IMR-90 (cell line): ENCODE measurements around the gene SLC39A11. TPM values are rescaled to one million over a fixed set of nuclear protein-coding genes. Genes with fewer than 3 reads are reported as not detected.

Experiments
- ATAC-seq: fragments of 200-7000 bp; cut with Tn5 transposase; 2 replicates; pipeline ENCODE4 v1.9.1; 2020; ENCODE audit warnings: low read depth, mild to moderate bottlenecking, moderate library complexity
- BruUV-seq: library from RNA; stranded (reverse); fragments of 400-500 nt; replicated peaks from 2 replicates; lab custom pipeline; 2021; lab: Mats Ljungman, UMichigan
- CTCF ChIA-PET: fragments of 300-600 bp; formaldehyde crosslinking; extraction: SDS; loops from one replicate; lab custom pipeline; 2021; ENCODE audit warnings: antibody characterized with exemption; lab: Yijun Ruan, JAX
- POLR2A ChIA-PET: fragments of 300-600 bp; sonication (Branson Sonifier 250); formaldehyde crosslinking; loops from one replicate; lab custom pipeline; 2022; ENCODE audit warnings: antibody characterized with exemption; ENCODE audit not compliant: unreplicated experiment; lab: Charles Lee
- DNase-seq: peaks from one replicate; pipeline ENCODE4 v3.0.0; 2013
- H2AFZ ChIP-seq: replicated peaks from 2 replicates; pipeline ENCODE3; 2013; ENCODE audit warnings: low read length, mild to moderate bottlenecking; ENCODE audit not compliant: poor library complexity
- H2AK5ac ChIP-seq: 2 replicates; pipeline ENCODE4 v1.6.1; 2013; ENCODE audit warnings: low read depth, low read length, inconsistent platforms
- H2AK9ac ChIP-seq: replicated peaks from 2 replicates; pipeline ENCODE3; 2013; ENCODE audit warnings: mild to moderate bottlenecking, low read depth, low read length, moderate library complexity; ENCODE audit not compliant: poor library complexity
- H2BK120ac ChIP-seq: 2 replicates; pipeline ENCODE4 v1.6.1; 2013; ENCODE audit warnings: low read depth, low read length, inconsistent platforms
- H2BK15ac ChIP-seq: 3 replicates; pipeline ENCODE4 v1.6.1; 2013; ENCODE audit warnings: low read depth, low read length, inconsistent platforms
- H2BK20ac ChIP-seq: 2 replicates; pipeline ENCODE4 v1.6.1; 2013; ENCODE audit warnings: low read depth, mild to moderate bottlenecking, inconsistent platforms, low read length, moderate library complexity
- H2BK5ac ChIP-seq: 2 replicates; pipeline ENCODE4 v1.6.1; 2013; ENCODE audit warnings: mild to moderate bottlenecking, low read depth, low read length, inconsistent platforms; ENCODE audit not compliant: poor library complexity, severe bottlenecking
- H3K14ac ChIP-seq: replicated peaks from 2 replicates; pipeline ENCODE4 v1.6.1; 2013; ENCODE audit warnings: low read depth, low read length, inconsistent platforms
- H3K18ac ChIP-seq: 2 replicates; pipeline ENCODE4 v1.6.1; 2013; ENCODE audit warnings: low read depth, low read length, control low read depth
- H3K23ac ChIP-seq: 2 replicates; pipeline ENCODE4 v1.6.1; 2013; ENCODE audit warnings: low read depth, low read length, inconsistent platforms
- H3K27ac ChIP-seq: 2 replicates; pipeline ENCODE4 v1.5.1; 2013; ENCODE audit warnings: mild to moderate bottlenecking, control low read depth, low read length; ENCODE audit not compliant: insufficient read depth
- H3K27me3 ChIP-seq: 2 replicates; pipeline ENCODE4 v1.6.1; 2013; ENCODE audit warnings: low read length; ENCODE audit not compliant: control insufficient read depth, insufficient read depth
- H3K36me3 ChIP-seq: 2 replicates; pipeline ENCODE4 v1.6.1; 2013; ENCODE audit warnings: low read length, mixed read lengths; ENCODE audit not compliant: control insufficient read depth, insufficient read depth
- H3K4ac ChIP-seq: 2 replicates; pipeline ENCODE4 v1.6.1; 2013; ENCODE audit warnings: low read depth, low read length, inconsistent platforms
- H3K4me1 ChIP-seq: 2 replicates; pipeline ENCODE4 v1.6.1; 2013; ENCODE audit warnings: low read length, mixed read lengths; ENCODE audit not compliant: control insufficient read depth, insufficient read depth
- H3K4me2 ChIP-seq: 2 replicates; pipeline ENCODE4 v1.6.1; 2013; ENCODE audit warnings: low read depth, mild to moderate bottlenecking, control low read depth, low read length, moderate library complexity
- H3K4me3 ChIP-seq: 2 replicates; pipeline ENCODE4 v1.5.1; 2013; ENCODE audit warnings: low read depth, mild to moderate bottlenecking, control low read depth, low read length, moderate library complexity; ENCODE audit not compliant: insufficient read depth
- H3K56ac ChIP-seq: 2 replicates; pipeline ENCODE4 v1.6.1; 2013; ENCODE audit warnings: low read length, inconsistent platforms; ENCODE audit not compliant: insufficient read depth; ENCODE audit errors: extremely low read depth
- H3K79me1 ChIP-seq, 2 experiments: 2 replicates each; pipeline ENCODE4 v1.6.1; 2013; ENCODE audit warnings: low read length in 2 of 2, inconsistent platforms in 1 of 2, low read depth in 1 of 2
- H3K9ac ChIP-seq: 2 replicates; pipeline ENCODE4 v1.6.1; 2013; ENCODE audit warnings: low read depth, low read length, control low read depth
- H3K9me1 ChIP-seq: 2 replicates; pipeline ENCODE4 v1.6.1; 2013; ENCODE audit warnings: low read length, inconsistent platforms; ENCODE audit not compliant: insufficient read depth
- H3K9me3 ChIP-seq: 2 replicates; pipeline ENCODE4 v1.6.1; 2013; ENCODE audit warnings: low read length; ENCODE audit not compliant: control insufficient read depth, insufficient read depth
- H4K20me1 ChIP-seq: 2 replicates; pipeline ENCODE4 v1.6.1; 2013; ENCODE audit warnings: low read length, inconsistent platforms; ENCODE audit not compliant: insufficient read depth
- H4K5ac ChIP-seq: 2 replicates; pipeline ENCODE4 v1.6.1; 2013; ENCODE audit warnings: mild to moderate bottlenecking, low read depth, low read length, control low read depth
- H4K8ac ChIP-seq, 2 experiments: 2 replicates each; pipeline ENCODE4 v1.6.1; 2013; ENCODE audit warnings: low read depth in 2 of 2, low read length in 2 of 2, control low read depth in 1 of 2, inconsistent platforms in 1 of 2
- H4K91ac ChIP-seq: 2 replicates; pipeline ENCODE4 v1.6.1; 2013; ENCODE audit warnings: low read depth, low read length, inconsistent platforms; ENCODE audit not compliant: insufficient read depth
- MAZ ChIP-seq: IDR thresholded peaks from 2 replicates; pipeline ENCODE4 v1.6.1; 2012; ENCODE audit warnings: low read depth, mild to moderate bottlenecking, low read length, improper control_type of control experiment, moderate library complexity, borderline replicate concordance
- MXI1 ChIP-seq: IDR thresholded peaks from 2 replicates; pipeline ENCODE4 v1.6.1; 2012; ENCODE audit warnings: low read depth, mild to moderate bottlenecking, low read length, moderate library complexity, borderline replicate concordance
- RCOR1 ChIP-seq: IDR thresholded peaks from 2 replicates; pipeline ENCODE4 v1.6.1; 2012; ENCODE audit warnings: mild to moderate bottlenecking, low read length, improper control_type of control experiment; ENCODE audit not compliant: insufficient replicate concordance
- SMC3 ChIP-seq: fragments of 150-350 bp; IDR thresholded peaks from 2 replicates; pipeline ENCODE4 v1.6.1; 2016; ENCODE audit warnings: low read depth, mild to moderate bottlenecking, antibody characterized with exemption, low read length, moderate library complexity
- WGBS, 2 experiments: methylation state at CpG; one replicate each; pipeline versions ENCODE4 v1.1.5 to v1.1.7; 2013; ENCODE audit warnings: missing lambda C conversion rate in 2 of 2; ENCODE audit not compliant: insufficient read length in 1 of 2; ENCODE audit errors: extremely low coverage in 2 of 2; 5-methylcytosine and 5-hydroxymethylcytosine counted together
- dilution Hi-C: fragments of 300-500 bp; cut with HindIII; formaldehyde crosslinking; loops from one replicate; pipeline ENCODE4 v1.14.3; 2018; ENCODE audit warnings: low sequenced_read_pairs; ENCODE audit not compliant: unreplicated experiment
- in situ Hi-C: fragments of 300-500 bp; cut with MboI; formaldehyde crosslinking; loops from 3 replicates; pipeline ENCODE4 v1.14.3; 2019; ENCODE audit warnings: low sequenced_read_pairs, inconsistent platforms, mixed read lengths
- intact Hi-C: fragments of 100-400 bp; cut with micrococcal nuclease; formaldehyde crosslinking; loops from 2 replicates; pipeline ENCODE4 v1.10.0; 2022
- polyA plus RNA-seq, 3 experiments: library from polyadenylated mRNA; depleted of rRNA; stranded (reverse); fragments of >200 nt; gene quantifications; 2 replicates each; pipeline ENCODE4 v1.2.3, GENCODE V29; 2012; ENCODE audit warnings: low replicate concordance in 1 of 3
- total RNA-seq: library from RNA; depleted of rRNA; stranded (reverse); fragments of >200 nt; gene quantifications from 2 replicates; pipeline ENCODE4 v1.2.3, GENCODE V29; 2012
- TF ChIP-seq, protein P1 (sequence below): fragments of 150-350 bp; IDR thresholded peaks from 2 replicates; pipeline ENCODE4 v1.6.1; 2016; ENCODE audit warnings: low read depth, mild to moderate bottlenecking, low read length, moderate library complexity, borderline replicate concordance

Gene SLC39A11
- total and polyA plus RNA-seq, 2 of the 4 experiments (the other 2 are of a cell fraction), result 8.8 to 14.3 TPM

- Histone ChIP-seq H2AK9ac (no peak overlapping the region), H4K91ac (no peak overlapping the region), H2BK120ac (no peak overlapping the region), H2AFZ (no peak overlapping the region), H3K18ac (no peak overlapping the region), H2AK5ac (no peak overlapping the region), H3K56ac (no peak overlapping the region), H3K4me1 (no peaks in the 10 kb centered on the region; the same call in 1 of the 2 replicates), H4K8ac (no peak overlapping the region), H3K79me1 (no peaks in the 10 kb centered on the region), H3K9ac (no peak overlapping the region), H3K23ac (no peak overlapping the region), H3K14ac (no peak overlapping the region), H2BK5ac (no peak overlapping the region), H3K4me2 (no peak overlapping the region), H3K9me1 (no peaks in the 10 kb centered on the region), H3K4ac (no peak overlapping the region), H3K9me3 (peaks cover 3% of the 10 kb centered on the region; the same call in 1 of the 2 replicates), H3K36me3 (no peaks in the 10 kb centered on the region), H2BK15ac (no peak overlapping the region), H3K27me3 (no peaks in the 10 kb centered on the region), H3K4me3 (no peak overlapping the region), H4K5ac (no peak overlapping the region), H3K27ac (no peak overlapping the region), H4K20me1 (no peaks in the 10 kb centered on the region), H2BK20ac (no peak overlapping the region)
- ATAC-seq (no peak), DNase-seq (no peak)
- in situ Hi-C loops, result no loop called here
- intact Hi-C loops, result no loop called here
- CTCF ChIA-PET, result no interaction called here
- POLR2A ChIA-PET, result no interaction called here
- no TSS peak for BruUV-seq
- dilution Hi-C loops, result no loop called here
- TF ChIP-seq RCOR1 (no peak), MXI1 (no peak), MAZ (no peak), SMC3 (no peak)
- TF ChIP-seq, protein P1, sequence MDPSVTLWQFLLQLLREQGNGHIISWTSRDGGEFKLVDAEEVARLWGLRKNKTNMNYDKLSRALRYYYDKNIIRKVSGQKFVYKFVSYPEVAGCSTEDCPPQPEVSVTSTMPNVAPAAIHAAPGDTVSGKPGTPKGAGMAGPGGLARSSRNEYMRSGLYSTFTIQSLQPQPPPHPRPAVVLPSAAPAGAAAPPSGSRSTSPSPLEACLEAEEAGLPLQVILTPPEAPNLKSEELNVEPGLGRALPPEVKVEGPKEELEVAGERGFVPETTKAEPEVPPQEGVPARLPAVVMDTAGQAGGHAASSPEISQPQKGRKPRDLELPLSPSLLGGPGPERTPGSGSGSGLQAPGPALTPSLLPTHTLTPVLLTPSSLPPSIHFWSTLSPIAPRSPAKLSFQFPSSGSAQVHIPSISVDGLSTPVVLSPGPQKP, result no peak
- WGBS, 2 experiments, result 100% methylated on average over 1 of the region's 3 CpGs; no CpG with 5 or more reads in 1 of the 2 experiments
These were observed 280.4 kb downstream of the SLC39A11 start for GRCh38 chr17:72811976-72812687.
